GOT3 (cell line): ENCODE results near the gene SEC23B.
"Not testable (repeated sequence)": the region's sequence is repeated elsewhere in the genome, so short reads cannot be mapped to it uniquely, and the experiment has no call there.

Source experiments
- DNase-seq: peaks from one replicate; lab custom pipeline; 2025; ENCODE audit warnings: mixed read lengths; lab: John Stamatoyannopoulos, UW

Gene SEC23B

GRCh38 chr20:18507218-18508191 is at the start of gene SEC23B:
Gene SEC23B (plus strand): TSS chr20:18507940. CDS start chr20:18510836, 2,896 bp downstream.
- peak; percentile 90 for DNase-seq

GRCh38 chr20:18465536-18466200 is 42.1 kb upstream of the SEC23B start:
- DNase-seq = no peak

DNA sequence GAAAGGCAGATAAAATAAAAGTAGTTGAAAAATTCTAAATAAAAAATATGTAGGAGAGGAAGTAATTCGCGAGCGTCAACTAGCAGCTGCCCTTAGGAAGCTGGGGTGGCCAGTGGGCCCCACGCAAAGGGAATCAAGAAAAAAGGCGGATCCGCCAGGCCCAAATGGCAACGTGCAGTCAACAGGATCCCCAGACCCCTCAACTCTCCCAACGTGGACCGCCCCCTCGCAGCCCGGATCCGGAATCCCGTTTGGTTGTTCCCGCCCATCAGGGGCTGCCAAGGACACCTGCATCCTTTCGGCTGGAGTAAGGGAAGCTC is 41.2 kb upstream of the SEC23B start:
- DNase-seq = no peak

- peak; percentile 98 for DNase-seq
Observed at GRCh38 chr20:18466894-18467730, 40.6 kb upstream of the SEC23B start, which contains the start of the genes DZANK1 and POLR3F. Gene DZANK1 (minus strand): TSS chr20:18467030. CDS start chr20:18465358, 1,672 bp downstream. Gene POLR3F (plus strand): TSS chr20:18467390. CDS start chr20:18467507, 117 bp downstream.

GRCh38 chr20:18477218-18477617 is 30.5 kb upstream of the SEC23B start:
- DNase-seq = no peak

DNA sequence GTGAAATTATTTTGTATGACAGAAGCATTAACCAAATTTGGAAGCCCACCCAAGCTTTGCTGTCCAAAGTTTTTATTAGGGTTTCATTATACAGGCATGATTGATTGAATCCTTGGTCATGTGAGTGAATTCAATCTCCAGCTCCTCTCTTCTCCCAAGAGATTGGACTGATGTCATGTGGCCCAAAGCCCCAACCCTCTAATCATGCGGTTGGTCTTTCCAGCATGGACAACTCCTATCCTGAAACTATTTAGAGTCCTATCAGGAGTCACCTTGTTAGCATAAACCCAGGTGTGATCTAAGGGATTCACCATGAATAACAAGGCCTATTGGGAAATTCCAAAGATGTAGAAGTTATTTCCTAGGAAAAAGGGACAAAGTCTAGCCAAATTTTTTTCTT is 29.9 kb upstream of the SEC23B start:
- DNase-seq = no peak

DNA sequence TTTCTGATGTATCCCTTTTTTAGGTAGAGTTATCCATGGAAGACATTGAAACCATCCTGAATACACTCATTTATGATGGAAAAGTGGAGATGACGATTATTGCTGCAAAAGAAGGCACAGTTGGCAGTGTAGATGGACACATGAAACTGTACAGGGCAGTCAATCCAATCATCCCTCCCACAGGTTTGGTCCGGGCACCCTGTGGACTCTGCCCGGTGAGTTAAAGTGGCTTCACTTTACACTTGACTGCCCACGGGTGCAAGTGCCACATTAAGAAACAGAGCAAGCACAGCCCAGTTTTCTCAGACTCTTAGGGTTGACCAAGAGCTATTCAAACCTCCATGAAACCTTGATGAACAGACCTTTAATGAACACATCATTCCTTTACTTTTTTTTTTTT is 26.1 kb upstream of the SEC23B start:
- DNase-seq = no peak

- DNase-seq = no peak
Observed at GRCh38 chr20:18488301-18488700, 19.4 kb upstream of the SEC23B start.

DNA sequence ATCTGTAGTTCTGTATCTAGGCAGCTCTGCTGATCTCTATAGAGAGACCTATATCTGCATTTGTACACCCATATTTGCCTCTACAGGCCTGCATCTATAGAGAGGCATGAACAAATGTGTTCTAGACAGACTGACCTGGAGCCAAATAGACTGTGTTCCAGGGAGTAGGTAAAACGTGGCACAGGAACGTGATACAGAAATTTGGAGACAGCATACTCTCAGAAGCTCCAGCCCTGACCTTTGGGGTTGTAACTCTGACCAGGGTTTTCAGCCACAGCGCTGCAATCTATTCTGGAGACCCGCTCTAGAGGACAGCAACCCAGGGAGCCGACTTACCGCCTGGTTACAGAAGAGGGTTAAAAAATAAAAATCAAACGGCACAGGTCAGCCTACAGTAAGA is 11.7 kb upstream of the SEC23B start:
- DNase-seq = no peak

DNA sequence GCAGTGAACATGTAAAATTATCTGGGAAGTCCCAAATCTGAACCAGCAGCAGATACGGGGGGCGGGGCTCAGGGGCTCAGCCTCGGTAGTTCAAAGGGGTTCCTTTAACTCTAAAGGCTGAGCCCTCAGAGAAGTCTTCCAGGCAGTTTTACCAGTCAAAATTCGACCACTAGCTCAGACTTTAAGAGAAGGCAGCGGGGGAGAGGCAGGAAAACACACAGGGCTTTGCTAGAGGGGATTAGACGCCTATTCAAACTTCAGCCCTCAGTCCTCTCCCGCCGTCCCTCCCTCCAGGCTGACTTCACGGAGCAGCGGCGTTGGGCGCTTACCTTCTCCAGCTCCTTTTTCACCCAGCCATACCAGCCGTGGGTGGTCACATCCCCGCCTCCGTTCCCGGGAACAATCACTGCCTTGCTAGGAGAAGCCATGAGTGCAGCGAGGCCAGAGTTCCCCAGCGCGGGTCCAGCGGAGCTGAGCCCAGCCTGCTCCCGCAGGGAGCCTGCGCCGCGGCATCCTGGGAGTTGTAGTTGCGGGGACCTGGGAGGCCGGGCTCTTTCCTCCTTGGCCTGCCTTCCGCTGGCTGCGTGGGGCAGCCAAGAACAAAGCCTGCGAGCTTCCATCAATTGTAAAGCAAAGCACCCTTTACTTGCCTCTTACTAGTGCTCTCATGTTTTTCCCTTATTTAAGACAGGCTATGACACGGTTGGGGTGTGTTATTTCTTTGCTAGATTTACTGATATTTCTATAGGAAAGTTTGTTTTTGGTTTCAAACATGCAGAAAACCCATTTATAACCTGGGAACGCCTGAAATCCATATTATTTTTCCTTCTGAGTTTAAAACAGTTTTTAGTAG is 10.8 kb upstream of the SEC23B start, which contains the start of gene RBBP9:
Gene RBBP9, minus strand, starts transcription at position 486 of the 853 bp plus-strand sequence. Its CDS starts 58 bp downstream, at position 428.
- DNase-seq = peak; percentile 36

GRCh38 chr20:18497603-18498002 is 10.1 kb upstream of the SEC23B start:
- DNase-seq = no peak

DNA sequence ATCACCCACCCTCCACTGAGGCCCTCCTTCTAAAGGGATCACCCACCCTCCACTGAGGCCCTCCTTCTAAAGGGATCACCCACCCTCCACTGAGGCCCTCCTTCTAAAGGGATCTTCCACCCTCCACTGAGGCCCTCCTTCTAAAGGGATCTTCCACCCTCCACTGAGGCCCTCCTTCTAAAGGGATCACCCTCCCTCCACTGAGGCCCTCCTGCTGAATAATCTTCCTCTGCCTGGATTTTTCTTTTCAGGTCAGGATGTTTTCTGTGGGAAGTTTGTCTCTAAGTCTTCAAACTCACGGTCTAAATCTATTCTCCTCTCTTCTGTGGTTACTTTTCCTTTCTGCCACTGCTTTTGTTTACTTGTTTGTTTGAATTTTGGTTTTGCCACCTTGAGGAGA is 6.1 kb upstream of the SEC23B start:
- DNase-seq = not testable (repeated sequence)

DNA sequence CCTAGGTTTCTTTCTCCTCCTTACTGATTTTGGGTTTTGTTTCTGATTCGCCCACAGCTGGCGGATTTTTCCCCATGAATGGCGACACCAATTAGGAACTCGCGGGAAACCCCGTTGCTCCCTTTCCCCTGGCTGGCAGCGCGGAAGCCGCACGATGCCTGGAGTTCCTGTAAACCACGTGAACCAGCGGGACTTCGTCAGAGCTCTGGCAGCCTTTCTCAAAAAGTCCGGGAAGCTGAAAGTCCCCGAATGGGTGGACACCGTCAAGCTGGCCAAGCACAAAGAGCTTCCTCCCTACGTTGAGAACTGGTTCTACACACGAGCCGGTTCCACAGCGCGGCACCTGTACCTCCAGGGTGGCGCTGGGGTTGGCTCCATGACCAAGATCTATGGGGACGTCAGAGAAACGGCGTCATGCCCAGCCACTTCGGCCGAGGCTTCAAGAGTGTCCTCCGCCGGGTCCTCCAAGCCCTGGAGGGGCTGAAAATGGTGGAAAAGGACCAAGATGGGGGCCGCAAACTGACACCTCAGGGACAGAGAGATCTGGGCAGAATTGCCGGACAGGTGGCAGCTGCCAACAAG is 3.2 kb upstream of the SEC23B start:
- peak; percentile 14 for DNase-seq

- no peak for DNase-seq
Observed at GRCh38 chr20:18506744-18507143, 996 bp upstream of the SEC23B start.

- no peak for DNase-seq
Observed at GRCh38 chr20:18511571-18511970, 3.8 kb downstream of the SEC23B start.

- DNase-seq = no peak
Observed at GRCh38 chr20:18513208-18513607, 5.5 kb downstream of the SEC23B start.

- no peak for DNase-seq
Observed at GRCh38 chr20:18514127-18514526, 6.4 kb downstream of the SEC23B start.

- no peak for DNase-seq
Observed at GRCh38 chr20:18515973-18516372, 8.2 kb downstream of the SEC23B start.

GRCh38 chr20:18522066-18522465 is 14.3 kb downstream of the SEC23B start:
- not testable (repeated sequence) for DNase-seq

GRCh38 chr20:18523066-18523465 is 15.3 kb downstream of the SEC23B start:
- DNase-seq = no peak

DNA sequence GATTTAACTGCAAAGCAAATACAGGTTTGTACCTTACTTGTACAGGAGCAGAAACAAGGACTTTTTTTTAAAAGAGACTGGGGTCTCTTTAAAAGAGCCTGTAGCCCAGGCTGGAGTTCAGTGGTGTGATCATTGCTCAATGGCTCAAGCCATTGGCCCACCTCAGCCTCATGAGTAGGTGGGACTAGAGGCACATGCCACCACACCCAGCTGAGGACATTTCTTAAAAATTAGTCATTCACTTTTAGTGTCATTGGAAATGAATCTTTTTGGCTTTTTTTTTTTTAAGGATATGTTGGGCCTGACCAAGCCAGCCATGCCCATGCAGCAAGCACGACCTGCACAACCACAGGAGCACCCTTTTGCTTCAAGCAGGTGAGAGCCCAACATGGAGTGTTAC is 16.9 kb downstream of the SEC23B start:
- no peak for DNase-seq
